Stimulated activated CD4-positive, alpha-beta T cell treated with anti-CD3 and anti-CD28 coated beads, Interleukin-12 subunit alpha, Interleukin-12 subunit beta, amount 100 ng/mL, for 48 hours (primary cell): ENCODE results near the gene CALY.
"Not testable (repeated sequence)": the region's sequence is repeated elsewhere in the genome, so short reads cannot be mapped to it uniquely, and the experiment has no call there.

ENCODE experiments used
- DNase-seq, 3 donors: peaks; one replicate each; pipeline ENCODE4 v3.0.0-alpha.2; 2020; ENCODE audit warnings: low read depth in 2 of 3, low spot score in 1 of 3

The CALY gene

DNA sequence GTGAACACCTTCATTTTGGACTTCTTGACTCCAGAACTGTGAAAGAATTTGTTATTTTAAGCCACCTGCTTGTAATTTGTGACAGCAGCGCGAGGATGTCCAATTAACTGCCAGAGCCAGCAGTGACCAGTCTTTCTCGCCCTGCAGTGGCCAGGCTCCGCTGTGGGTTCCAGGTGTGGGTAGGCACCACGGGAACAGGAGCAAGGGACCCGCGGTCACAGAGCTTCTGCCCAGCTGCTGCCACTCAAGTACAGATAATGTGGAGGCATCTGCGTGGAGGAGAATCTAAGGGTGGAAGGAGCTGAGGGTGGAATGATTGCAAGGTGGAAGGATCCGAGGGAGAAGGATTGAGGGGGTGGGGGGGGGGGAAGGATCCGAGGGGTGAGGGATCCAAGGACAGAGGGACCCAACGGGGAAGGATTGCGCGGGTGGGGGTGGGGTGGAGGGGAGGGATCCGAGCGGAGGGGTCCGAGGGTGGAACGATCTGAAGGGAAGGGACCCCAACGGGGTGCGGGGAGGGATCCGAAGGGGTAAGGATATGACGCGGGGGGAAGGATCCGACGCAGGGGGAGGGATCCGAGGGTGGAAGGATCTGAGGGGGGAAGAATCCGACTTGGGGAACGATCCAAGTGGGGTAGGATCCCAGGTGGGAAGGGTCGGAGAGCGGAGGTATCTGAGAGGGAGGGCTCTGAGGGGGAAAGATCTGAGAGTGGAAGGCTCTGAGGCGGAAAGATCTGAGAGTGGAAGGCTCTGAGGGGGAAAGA, 3.6 kb downstream of the CALY start:
- no peak for DNase-seq

DNA sequence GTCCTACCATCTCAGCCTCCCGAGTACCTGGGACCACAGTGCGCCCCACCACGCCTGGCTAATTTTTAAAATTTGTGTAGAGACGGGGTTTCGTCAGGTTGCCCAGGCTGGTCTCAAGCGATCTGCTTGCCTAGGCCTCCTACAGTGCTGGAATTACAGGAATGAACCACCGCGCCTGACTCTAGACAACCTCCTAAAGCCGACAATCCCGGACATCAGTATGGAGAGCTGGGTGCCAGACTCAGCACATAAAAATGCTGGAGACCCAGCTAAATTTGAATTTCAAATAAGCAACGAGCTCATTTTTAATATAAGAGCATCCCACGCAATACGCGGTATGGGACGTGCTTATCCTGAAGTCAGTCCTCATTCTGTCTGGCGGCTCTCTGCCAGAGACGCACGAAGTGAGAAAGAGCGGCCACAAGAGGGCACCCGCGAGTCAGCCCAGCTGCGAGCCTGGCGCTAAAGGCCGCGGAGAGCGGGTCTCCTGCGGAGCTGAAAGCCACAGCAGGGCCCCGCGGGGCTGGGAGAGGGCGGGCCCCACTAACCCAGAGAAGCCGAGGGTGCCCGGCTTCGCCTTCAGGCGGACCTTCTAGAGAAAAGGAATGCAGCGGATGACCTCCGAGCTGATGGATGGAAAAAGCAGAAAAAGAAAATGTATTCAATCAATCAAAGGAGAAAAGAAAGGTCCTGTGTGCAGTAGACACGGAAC, 7.0 kb downstream of the CALY start:
- peak; percentile 75 to 85 (median 83) for DNase-seq

DNA sequence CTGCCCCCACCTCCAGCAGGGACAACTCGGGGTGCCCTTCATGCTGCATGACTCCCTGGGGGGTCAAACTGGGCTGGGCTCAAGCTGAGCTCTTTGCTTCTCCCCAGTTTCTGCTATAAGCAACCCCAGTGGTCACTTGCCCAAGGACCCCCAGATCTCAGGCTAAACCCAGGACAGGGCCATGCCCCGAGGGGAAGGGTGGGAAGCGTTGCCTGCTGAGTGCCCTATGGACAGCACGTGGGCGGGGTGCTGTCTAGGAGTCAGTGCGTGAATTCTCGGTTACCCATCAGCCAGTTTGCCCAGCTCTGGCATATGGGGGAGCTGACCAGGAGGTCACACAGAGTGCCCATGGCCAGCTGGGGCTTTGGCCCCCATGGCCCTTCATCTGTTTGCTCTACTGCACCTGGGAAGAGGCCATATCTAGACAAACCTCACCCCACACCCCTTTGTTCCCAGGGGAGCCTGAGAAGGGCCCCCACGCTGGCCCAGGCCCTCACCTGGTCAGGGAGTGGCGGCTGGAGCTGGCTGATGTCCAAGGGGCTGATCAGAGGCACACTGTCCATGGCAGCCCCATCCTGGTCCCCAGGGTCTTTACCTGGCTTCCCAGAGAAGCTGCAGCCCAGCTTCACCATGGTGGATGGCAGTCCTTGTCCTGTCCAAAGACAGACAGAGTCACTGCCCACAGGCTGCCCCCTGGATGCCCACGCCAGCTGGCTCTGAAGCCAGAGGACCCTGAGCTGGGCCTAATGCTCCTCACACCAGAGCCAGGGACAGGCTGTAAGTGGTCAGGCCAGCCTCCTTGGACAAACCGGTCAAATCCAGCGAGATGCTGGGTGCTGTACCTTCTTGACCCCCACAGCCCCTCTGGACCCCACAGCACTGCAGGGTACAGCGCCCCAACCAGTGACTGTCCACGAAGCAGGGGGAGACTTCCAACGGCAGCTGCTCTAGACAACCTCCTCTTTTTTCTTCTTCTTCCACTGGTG, 8.0 kb downstream of the CALY start:
- DNase-seq, result no peak

DNA sequence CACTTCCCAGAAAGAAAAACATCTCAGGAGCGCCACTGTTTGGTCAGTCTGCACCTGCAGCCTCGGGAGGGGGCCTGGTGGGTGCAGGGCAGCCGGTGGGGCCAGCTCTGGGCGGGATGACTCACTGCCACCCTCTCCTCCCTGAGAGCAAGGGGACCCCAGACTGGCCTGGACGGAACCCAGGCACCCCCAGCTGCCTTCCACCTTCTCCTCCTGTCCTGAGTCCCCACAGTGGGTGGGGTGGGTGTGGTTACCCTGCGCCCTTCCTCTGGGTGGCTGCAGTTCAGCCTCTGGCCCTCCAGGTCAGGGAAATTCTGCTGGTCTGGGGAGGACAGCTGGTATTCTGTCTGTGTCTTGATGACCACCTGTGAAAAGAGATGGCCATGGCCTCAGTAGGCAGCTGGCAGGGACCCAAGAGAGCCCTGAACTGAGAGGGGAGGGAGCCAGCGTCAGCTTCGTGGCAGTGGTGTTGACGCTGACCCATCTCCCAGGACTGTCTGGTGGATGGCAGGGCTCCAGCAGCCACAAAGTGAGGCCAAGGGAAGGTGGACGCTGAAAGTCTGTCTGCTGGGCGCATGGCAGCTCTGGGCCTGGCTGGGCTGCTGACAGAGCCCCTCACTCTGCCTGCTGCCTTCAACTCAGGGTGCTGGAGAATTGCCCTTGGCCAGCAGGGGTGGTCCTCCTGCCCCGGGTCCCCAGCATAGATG, 8.9 kb downstream of the CALY start:
- no peak for DNase-seq

DNA sequence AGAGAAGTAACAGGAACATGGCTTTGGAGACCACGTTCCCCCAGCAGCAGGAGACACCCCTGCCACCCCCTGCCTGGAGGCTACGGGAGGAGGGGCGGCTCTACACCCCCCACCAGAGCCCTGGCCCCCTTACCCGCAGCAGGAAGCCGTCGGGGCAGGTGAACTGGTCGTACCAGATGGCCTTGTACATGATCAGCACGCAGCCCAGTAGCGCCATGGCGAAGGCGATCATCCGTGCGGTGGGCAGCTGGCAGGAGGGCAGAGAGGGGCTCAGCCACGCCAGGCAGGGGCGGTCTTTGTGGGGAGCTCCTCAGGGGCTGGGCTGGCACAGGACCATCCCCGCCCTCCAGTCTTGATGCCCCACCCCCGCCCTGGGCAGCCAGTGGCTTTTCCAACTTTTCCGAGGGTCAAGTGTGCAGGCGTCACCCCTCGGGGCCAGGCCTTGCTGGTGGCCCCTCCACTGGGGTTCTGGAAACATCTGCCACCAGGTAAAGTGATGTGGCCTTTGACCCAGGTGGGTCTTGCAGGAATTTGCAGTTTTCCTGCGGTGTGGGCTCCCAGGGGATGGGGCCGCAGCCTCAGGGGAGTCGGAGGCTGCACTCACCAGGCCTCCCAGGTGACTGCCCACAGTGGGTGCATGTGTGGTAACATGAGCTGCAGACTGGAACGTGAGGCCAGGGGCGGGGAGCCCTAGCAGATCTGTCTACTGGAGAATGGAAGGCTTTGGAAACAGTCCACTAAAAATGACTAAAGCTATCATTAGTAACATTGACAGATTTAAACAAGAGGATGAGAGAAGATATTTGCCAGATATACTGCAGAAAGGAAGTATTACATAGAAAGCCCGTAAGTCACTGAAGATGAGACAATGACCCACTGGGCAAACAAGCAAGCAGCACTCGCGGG, 9.7 kb downstream of the CALY start:
- no peak for DNase-seq

DNA sequence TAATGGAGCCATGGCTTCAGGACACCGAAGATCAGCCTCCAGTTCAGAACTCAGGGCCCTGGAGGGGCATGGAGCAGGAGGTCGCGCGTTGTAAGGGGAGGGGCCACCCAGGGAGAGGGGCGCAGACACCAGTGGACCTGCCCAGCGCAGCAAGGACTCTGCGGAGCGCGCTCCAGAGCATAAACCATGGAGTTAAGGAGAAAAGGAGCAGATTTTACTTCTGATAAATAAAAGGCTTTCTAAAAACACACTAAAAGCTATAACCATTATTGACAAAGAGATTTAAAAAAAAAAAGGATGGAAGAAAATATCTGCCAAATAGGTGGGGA, 10.5 kb downstream of the CALY start:
- DNase-seq, result no peak

DNA sequence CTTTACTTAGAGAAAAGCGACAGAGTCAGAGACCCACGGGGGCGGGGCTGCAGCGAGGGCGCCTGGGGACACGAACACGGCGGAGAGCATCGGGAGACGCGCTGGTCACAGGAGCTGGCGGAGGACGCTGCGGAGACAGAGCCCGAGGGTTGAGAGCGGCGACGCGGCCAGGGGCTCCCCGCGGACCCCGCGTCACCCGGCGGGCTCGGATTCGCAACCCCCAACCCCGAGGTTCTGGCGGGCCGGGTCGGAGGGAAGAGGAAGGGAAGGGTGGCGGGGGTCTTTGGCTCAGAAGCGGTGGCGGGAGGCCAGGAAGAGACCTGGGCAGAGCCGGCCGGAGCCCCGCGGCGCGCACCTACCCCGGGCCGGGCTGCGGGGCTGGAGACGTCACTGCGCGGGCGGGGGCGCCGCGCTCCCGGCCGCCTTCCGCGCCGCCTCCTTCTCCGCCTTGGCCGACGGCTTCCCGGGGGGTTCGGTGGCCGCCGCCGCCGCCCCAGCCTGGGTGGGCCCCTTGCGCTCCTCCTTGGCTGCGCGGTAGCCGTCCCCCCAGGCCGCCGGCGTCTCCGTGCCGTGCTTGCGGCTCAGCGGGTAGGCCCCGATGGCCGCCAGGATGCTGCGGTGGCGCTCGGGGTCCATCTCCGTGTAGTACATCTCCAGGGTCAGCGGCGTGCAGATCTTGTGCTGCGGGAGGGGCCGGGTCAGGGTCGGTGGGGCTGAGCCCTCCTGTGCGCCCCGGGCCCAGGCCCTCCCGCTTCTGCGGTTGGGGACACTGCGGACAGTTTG, 11.1 kb downstream of the CALY start:
- no peak for DNase-seq

DNA sequence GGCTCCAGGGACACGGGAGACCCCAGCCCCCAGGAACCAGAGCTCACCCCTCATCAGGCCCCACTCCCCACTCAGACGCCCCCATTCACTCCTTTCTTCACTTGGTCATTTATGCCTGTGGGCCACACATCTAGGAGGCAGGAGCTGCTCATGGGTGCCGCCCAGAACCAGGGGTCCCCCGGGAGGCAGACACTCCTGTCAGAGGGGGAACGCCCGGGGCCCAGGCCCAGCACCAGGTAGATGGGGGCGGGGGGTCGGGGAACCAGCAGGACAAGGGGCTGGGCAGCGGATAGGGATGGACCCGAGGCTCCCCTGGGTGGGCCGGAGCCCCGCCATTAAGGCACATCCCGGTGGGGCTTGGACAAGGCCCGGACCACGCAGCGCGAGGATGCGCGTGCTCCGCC, 11.8 kb downstream of the CALY start:
- DNase-seq, result no peak

DNA sequence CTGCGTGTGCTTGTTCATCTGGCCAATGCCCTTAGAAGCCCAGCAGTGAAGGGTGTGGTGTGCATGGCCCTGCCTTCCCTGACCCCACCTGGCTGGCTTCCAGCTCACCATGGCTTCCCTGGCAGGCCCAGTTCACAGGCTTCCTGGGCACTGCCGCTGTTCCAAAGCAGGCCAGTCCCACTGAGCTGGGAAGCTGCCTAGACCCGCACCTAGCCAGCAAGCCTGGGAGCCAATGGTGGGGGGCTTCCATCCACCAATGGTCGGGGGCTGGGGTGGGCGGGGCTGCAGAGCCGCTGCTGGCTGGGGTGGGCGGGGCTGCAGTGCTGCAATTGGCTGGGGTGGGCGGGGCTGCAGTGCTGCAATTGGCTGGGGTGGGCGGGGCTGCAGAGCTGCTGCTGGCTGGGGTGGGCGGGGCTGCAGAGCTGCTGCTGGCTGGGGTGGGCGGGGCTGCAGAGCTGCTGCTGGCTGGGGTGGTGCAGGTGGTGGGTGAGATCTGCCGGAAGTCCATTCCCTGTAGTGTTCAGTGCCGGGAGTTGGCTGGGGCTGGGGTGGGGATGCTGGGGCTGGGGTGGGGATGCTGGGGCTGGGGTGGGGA, 12.4 kb downstream of the CALY start:
- DNase-seq, result peak; percentile 40 to 59 (median 57)

DNA sequence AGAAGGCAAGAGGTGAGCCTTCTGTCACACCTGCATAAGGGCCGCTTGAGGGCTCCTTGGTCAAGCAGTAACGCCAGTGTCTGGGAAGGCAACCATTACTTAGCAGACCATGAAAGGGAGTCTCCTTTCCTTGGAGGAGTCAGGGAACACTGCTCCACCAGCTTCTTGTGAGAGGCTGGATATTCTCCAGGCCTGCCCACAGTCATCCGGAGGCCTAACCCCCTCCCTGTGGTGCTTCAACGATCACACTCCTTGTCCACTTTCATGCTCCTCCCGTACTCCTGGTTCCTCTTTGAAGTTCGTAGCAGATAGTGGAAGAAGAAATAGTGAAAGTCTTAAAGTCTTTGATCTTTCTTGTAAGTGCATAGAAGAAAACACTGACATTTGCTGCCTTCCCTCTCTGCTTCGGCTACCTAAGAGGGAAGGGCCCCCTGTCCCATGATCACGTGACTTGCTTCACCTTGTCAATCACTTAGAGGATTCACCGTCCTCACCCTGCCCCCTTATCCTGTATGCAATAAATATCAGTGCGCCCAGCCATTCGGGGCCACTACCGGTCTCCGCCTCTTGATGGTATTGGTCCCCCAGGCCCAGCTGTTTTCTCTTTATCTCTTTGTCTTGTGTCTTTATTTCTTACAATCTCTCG, 14.5 kb downstream of the CALY start:
- not testable (repeated sequence) for DNase-seq

DNA sequence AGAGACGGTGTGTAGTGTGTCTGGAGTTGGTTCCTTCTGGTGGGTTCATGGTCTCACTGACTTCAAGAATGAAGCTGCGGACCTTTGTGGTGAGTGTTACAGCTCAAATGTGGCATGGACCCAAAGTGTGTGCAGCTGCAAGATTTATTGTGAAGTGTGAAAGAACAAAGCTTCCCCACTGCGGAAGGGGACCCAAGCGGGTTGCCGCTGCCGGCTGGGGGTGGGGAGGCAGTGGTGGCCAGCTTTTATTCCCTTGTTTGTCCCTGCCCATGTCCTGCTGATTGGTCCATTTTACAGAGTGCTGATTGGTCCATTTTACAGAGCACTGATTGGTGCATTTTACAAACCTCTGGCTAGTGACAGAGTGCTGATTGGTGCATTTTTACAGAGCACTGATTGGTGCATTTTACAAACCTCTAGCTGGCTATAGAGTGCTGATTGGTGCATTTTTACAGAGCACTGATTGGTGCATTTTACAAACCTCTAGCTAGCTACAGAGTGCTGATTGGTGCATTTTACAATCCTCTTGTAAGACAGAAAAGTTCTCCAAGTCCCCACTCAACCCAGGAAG, 15.8 kb downstream of the CALY start:
- not testable (repeated sequence) for DNase-seq

DNA sequence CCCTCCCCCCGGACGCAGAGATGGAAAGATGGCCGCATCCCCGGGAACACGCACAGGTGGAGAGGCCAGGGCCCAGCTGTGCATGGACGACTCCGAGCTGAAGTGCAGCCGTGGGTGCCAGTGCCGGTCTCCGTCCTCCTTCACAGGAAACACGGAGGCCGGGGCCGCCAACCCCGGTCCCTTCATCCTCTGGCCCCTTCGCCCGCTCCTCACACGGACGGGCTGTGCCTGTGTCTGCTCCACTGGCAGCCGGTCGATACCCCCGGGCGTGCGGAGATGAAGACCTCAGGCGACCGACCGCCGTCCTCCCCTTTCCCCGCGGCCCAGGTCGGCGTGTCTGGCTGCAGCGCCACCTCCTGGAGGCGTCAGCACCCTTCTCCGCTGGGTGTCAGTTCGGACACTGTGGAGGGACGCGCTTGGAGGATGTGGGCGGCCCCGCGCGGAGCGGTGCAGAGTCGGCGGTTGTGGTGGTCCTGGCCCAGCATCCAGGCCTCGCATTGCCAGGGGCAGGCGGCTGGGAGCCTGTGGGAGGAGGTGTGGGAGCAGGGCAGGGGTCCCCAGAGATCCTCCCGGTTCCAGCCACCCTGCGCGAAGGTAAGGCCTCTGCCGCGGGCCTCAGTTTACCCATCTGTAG, 18.1 kb downstream of the CALY start:
- DNase-seq, result peak; percentile 41 to 67 (median 65)

DNA sequence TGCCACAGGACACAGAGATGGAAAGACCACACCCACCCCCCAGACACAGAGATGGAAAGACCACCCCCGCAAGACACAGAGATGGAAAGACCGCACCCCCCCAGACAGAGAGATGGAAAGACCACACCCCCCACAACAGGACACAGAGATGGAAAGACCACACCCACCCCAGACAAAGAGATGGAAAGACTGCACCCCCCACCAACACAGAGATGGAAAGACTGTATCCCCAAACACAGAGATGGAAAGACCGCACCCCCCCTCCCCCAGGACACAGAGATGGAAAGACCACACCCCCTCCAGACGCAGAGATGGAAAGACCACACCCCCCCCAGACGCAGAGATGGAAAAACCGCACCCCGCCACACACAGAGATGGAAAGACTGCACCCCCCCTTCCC, 20.0 kb downstream of the CALY start:
- no peak for DNase-seq

DNA sequence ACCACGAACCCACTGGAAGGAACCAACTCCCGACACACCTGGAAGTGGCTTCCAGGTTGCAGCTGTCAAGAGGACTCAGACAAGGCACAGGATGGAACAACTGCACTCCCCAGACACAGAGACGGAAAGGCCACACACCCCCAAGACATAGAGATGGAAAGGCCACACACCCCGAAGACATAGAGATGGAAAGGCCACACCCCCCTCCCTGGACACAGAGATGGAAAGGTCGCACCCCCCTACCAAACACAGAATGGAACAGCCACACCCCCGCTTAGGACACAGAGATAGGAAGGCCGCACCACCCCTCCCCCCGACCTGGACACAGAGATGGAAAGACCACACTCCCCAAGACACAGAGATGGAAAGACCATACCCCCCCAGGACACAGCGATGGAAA, 20.4 kb downstream of the CALY start:
- no peak for DNase-seq

DNA sequence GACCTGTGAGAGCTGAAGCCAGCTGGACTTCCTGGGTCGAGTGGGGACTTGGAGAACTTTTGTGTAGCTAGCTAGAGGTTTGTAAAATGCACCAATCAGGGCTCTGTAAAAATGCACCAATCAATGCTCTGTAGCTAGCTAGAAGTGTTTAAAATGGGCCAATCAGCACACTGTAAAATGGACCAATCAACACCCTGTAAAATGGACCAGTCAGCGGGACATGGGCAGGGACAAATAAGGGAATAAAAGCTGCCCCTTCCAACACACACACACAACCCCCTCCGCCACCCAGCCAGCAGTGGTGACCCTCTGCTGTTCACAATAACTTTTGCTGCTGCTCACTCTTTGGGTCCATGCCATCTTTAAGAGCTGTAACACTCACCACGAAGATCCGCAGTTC, 20.8 kb downstream of the CALY start:
- DNase-seq, result no peak

DNA sequence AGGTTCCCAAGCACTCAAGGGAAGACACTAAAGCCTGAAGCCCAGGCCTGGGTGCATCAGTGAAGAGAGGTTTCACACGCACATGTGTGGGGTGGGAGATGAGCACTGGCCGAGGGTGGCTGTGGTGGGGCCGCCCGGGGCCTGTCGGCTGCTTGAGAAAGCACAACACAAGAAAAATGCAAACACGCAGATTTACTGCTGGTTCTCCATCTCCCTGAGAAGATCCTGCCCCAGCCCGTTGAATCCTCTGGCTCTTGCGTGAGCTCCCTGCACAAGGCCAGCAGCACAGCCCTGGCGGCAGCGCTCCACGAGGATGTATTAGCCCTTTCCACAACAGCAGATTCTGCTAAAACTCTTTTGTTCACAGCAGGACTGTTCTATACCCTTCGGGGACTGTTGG, 21.8 kb downstream of the CALY start:
- DNase-seq, result no peak

DNA sequence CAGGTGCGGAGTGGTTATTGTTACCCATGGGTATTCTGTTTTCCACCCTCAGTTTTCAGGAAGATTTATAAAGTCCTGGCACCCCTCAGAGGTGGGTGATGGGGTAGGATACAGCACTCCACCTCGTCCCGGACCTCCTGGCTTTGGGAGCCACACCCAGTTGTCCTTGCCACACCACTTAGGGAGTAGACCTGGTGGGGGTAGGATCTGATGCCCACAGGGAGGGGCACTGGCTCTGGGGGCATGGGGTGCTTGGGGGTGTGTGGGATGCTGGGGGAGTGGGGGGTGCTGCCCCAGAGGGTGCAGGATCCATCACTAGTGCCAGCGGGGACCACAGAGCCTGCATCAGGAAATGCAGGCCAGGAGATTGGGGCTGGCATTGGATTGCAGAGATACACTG, 23.5 kb downstream of the CALY start:
- DNase-seq, result no peak

DNA sequence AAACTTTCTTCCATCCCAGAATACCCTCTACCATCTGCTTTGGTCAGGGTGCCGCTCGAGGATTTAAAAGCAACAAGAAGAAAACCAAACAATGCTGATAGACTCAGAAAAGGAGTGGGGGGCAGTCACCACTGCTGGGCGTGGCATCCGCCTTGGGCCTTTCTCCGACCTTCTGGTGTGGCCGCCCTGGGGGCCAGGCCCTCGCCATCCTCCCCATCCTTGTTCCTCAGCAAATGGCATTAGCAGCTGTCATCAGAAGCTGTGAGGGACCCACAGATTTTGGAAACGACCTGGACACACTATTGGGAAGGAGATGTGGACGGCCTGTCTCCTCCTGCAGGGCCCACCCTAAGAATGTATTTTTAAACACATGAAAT, 23.9 kb downstream of the CALY start:
- no peak for DNase-seq
